H1 (cell line): Measurements from ENCODE around the gene PEX1. TPM values are rescaled to one million over a fixed set of nuclear protein-coding genes. Genes with fewer than 3 reads are reported as not detected.

Source experiments
- CTCF ChIA-PET: fragments of 300-600 bp; sonication (Branson Sonifier 250); formaldehyde crosslinking; loops from one replicate; lab custom pipeline; 2021; ENCODE audit not compliant: partially characterized antibody; lab: Charles Lee
- POLR2A ChIA-PET: fragments of 300-600 bp; sonication (Branson Sonifier 250); formaldehyde crosslinking; loops from one replicate; lab custom pipeline; 2021; ENCODE audit warnings: inconsistent platforms; ENCODE audit not compliant: partially characterized antibody; lab: Charles Lee
- DNase-seq, 2 experiments: peaks; one replicate each; pipeline versions ENCODE4 v3.0.0 to v3.0.0-alpha.2; 2010 to 2022; ENCODE audit warnings: low spot score in 2 of 2, low read depth in 1 of 2, mixed read lengths in 1 of 2
- FAIRE-seq: peaks from 2 replicates; lab custom pipeline; 2011; peaks lifted over from hg19 to GRCh38; lab: Jason Lieb, UNC
- H2AFZ ChIP-seq: 2 replicates; pipeline ENCODE4 v1.8.1; 2012; ENCODE audit warnings: low read length, inconsistent platforms
- H2AK5ac ChIP-seq: 2 replicates; pipeline ENCODE4 v1.6.1; 2013; ENCODE audit warnings: low read depth, low read length
- H2BK120ac ChIP-seq: replicated peaks from 2 replicates; pipeline ENCODE3; 2013; ENCODE audit warnings: low read depth, low read length, inconsistent platforms
- H2BK12ac ChIP-seq: 2 replicates; pipeline ENCODE4 v1.6.1; 2013; ENCODE audit warnings: low read depth, low read length
- H2BK15ac ChIP-seq: 2 replicates; pipeline ENCODE4 v1.6.1; 2013; ENCODE audit warnings: low read length
- H2BK20ac ChIP-seq: 2 replicates; pipeline ENCODE4 v1.6.1; 2013; ENCODE audit warnings: low read length
- H2BK5ac ChIP-seq: 2 replicates; pipeline ENCODE4 v1.6.1; 2013; ENCODE audit warnings: low read depth, low read length
- H3K14ac ChIP-seq: 2 replicates; pipeline ENCODE4 v1.6.1; 2013; ENCODE audit warnings: inconsistent platforms; ENCODE audit not compliant: insufficient read length
- H3K18ac ChIP-seq: 2 replicates; pipeline ENCODE4 v1.6.1; 2013; ENCODE audit warnings: low read length; ENCODE audit errors: extremely low read depth
- H3K23ac ChIP-seq: 2 replicates; pipeline ENCODE4 v1.6.1; 2013; ENCODE audit warnings: inconsistent platforms; ENCODE audit not compliant: insufficient read length
- H3K23me2 ChIP-seq: 2 replicates; pipeline ENCODE4 v1.6.1; 2013; ENCODE audit warnings: low read depth, low read length
- H3K27ac ChIP-seq: 2 replicates; pipeline ENCODE4 v1.6.1; 2011; ENCODE audit warnings: low read depth, low read length, inconsistent platforms
- H3K27me3 ChIP-seq, 4 experiments: replicated peaks in 1 of 4; 1 replicate in 1 of 4; 2 replicates in 3 of 4; pipeline versions ENCODE4 v1.6.1 to v1.8.1; 2011 to 2013; ENCODE audit warnings: low read length in 3 of 4, mild to moderate bottlenecking in 3 of 4, inconsistent platforms in 2 of 4, mixed read lengths in 2 of 4, moderate library complexity in 1 of 4; ENCODE audit not compliant: control insufficient read depth in 3 of 4, insufficient read depth in 3 of 4; ENCODE audit errors: extremely low read depth in 1 of 4
- H3K36me3 ChIP-seq, 4 experiments: 2 replicates each; pipeline versions ENCODE4 v1.6.1 to v1.8.1; 2011 to 2013; ENCODE audit warnings: mild to moderate bottlenecking in 4 of 4, low read length in 3 of 4, moderate library complexity in 2 of 4, control low read depth in 1 of 4, inconsistent platforms in 1 of 4; ENCODE audit not compliant: insufficient read depth in 4 of 4, control insufficient read depth in 2 of 4
- H3K4ac ChIP-seq: replicated peaks from 2 replicates; pipeline ENCODE3; 2013; ENCODE audit warnings: low read length, low read depth, mixed read lengths, inconsistent platforms; ENCODE audit not compliant: insufficient read length
- H3K4me1 ChIP-seq, 4 experiments: replicated peaks in 1 of 4; 1 replicate in 1 of 4; 2 replicates in 3 of 4; pipeline versions ENCODE4 v1.6.1 to v1.8.1; 2011 to 2013; ENCODE audit warnings: low read length in 3 of 4, inconsistent platforms in 2 of 4, mixed read lengths in 1 of 4; ENCODE audit not compliant: insufficient read depth in 4 of 4, control insufficient read depth in 3 of 4
- H3K4me2 ChIP-seq, 2 experiments: 2 replicates each; pipeline versions ENCODE4 v1.6.1 to v1.8.1; 2011 to 2013; ENCODE audit warnings: low read depth in 2 of 2, low read length in 2 of 2, control low read depth in 1 of 2, inconsistent platforms in 1 of 2, mild to moderate bottlenecking in 1 of 2; ENCODE audit not compliant: insufficient read depth in 1 of 2
- H3K4me3 ChIP-seq, 4 experiments: fragments of 200-600, 300-600 bp in 1 of 4; sonication (generic), shearing (Covaris generic), sonication (Bioruptor Twin) in 1 of 4; 2 replicates each; pipeline versions ENCODE4 v1.5.1 to v1.8.1; 2011 to 2016; ENCODE audit warnings: low read length in 4 of 4, low read depth in 3 of 4, control low read depth in 2 of 4, inconsistent platforms in 2 of 4, mild to moderate bottlenecking in 2 of 4, mixed read lengths in 1 of 4, moderate library complexity in 1 of 4; ENCODE audit not compliant: insufficient read depth in 2 of 4; ENCODE audit errors: extremely low read depth in 1 of 4
- H3K56ac ChIP-seq: replicated peaks from 2 replicates; pipeline ENCODE3; 2013; ENCODE audit warnings: low read depth, mild to moderate bottlenecking, mixed read lengths, low read length, inconsistent platforms; ENCODE audit not compliant: insufficient read length
- H3K79me1 ChIP-seq: 2 replicates; pipeline ENCODE4 v1.6.1; 2013; ENCODE audit warnings: low read depth, low read length, control low read depth
- H3K79me2 ChIP-seq, 2 experiments: 2 replicates each; pipeline versions ENCODE4 v1.6.1 to v1.8.1; 2012 to 2013; ENCODE audit warnings: low read length in 2 of 2, mild to moderate bottlenecking in 2 of 2, inconsistent platforms in 1 of 2; ENCODE audit not compliant: insufficient read depth in 2 of 2, control insufficient read depth in 1 of 2
- H3K9ac ChIP-seq, 4 experiments: replicated peaks in 1 of 4; 1 replicate in 1 of 4; 2 replicates in 3 of 4; pipeline versions ENCODE4 v1.6.1 to v1.8.1; 2011 to 2013; ENCODE audit warnings: low read depth in 3 of 4, low read length in 3 of 4, control low read depth in 2 of 4, mild to moderate bottlenecking in 2 of 4, moderate library complexity in 2 of 4, inconsistent platforms in 1 of 4; ENCODE audit errors: extremely low read depth in 1 of 4
- H3K9me3 ChIP-seq, 2 experiments: 2 replicates each; pipeline versions ENCODE4 v1.6.1 to v1.8.1; 2012 to 2013; ENCODE audit warnings: mild to moderate bottlenecking in 2 of 2, moderate library complexity in 2 of 2, control low read depth in 1 of 2, inconsistent platforms in 1 of 2, low read depth in 1 of 2, low read length in 1 of 2, mixed read lengths in 1 of 2; ENCODE audit not compliant: insufficient read depth in 2 of 2
- H4K20me1 ChIP-seq, 2 experiments: replicated peaks in 1 of 2; 2 replicates each; pipeline versions ENCODE3 to v1.8.1; 2011 to 2013; ENCODE audit warnings: inconsistent platforms in 2 of 2, low read length in 2 of 2, mild to moderate bottlenecking in 1 of 2; ENCODE audit not compliant: insufficient read depth in 2 of 2, control insufficient read depth in 1 of 2
- H4K5ac ChIP-seq: 2 replicates; pipeline ENCODE4 v1.6.1; 2013; ENCODE audit warnings: low read length, low read depth, mixed read lengths, inconsistent platforms; ENCODE audit not compliant: insufficient read length
- H4K8ac ChIP-seq: 2 replicates; pipeline ENCODE4 v1.8.0; 2013; ENCODE audit warnings: mild to moderate bottlenecking, moderate library complexity, low read length, inconsistent platforms; ENCODE audit not compliant: insufficient read depth; ENCODE audit errors: extremely low read depth
- H4K91ac ChIP-seq: replicated peaks from 2 replicates; pipeline ENCODE3; 2013; ENCODE audit warnings: low read length, mixed read lengths, inconsistent platforms; ENCODE audit not compliant: insufficient read length
- ATF3 ChIP-seq: IDR thresholded peaks from 2 replicates; pipeline ENCODE4 v1.6.1; 2011; ENCODE audit warnings: low read depth, mild to moderate bottlenecking, low read length; ENCODE audit not compliant: insufficient read depth
- CBX8 ChIP-seq: fragments of 300-800, 300-1000 bp; sonication (generic); IDR thresholded peaks from 2 replicates; pipeline ENCODE4 v1.7.1; 2016; ENCODE audit warnings: low read depth, low read length, borderline replicate concordance
- EZH2 ChIP-seq: fragments of 200-600 bp; sonication (generic); IDR thresholded peaks from 2 replicates; pipeline ENCODE4 v1.7.1; 2012; ENCODE audit warnings: low read depth, mild to moderate bottlenecking, moderate library complexity, low read length, inconsistent platforms; ENCODE audit not compliant: severe bottlenecking
- FOSL1 ChIP-seq: IDR thresholded peaks from 2 replicates; pipeline ENCODE4 v1.6.1; 2011; ENCODE audit warnings: mild to moderate bottlenecking, low read depth, low read length, moderate library complexity; ENCODE audit not compliant: insufficient read depth
- JUND ChIP-seq: IDR thresholded peaks from 2 replicates; pipeline ENCODE4 v1.6.1; 2011; ENCODE audit warnings: mild to moderate bottlenecking, improper control_type of control experiment, low read length
- RXRA ChIP-seq: IDR thresholded peaks from 2 replicates; pipeline ENCODE4 v1.6.1; 2011; ENCODE audit warnings: low read depth, mild to moderate bottlenecking, low read length, moderate library complexity; ENCODE audit not compliant: insufficient read depth
- WGBS, 2 experiments: shearing (Covaris generic) in 1 of 2; methylation state at CpG; one replicate each; pipeline versions ENCODE4 v1.1.6 to v1.1.7; 2013 to 2015; ENCODE audit warnings: low lambda C conversion rate in 2 of 2, mixed read lengths in 2 of 2, inconsistent platforms in 1 of 2, low coverage in 1 of 2, missing lambda C conversion rate in 1 of 2; ENCODE audit not compliant: insufficient replicate concordance in 2 of 2, insufficient coverage in 1 of 2, insufficient read length in 1 of 2; ENCODE audit errors: extremely low coverage in 1 of 2, missing lambda C conversion rate in 1 of 2; 5-methylcytosine and 5-hydroxymethylcytosine counted together
- polyA plus RNA-seq, 7 experiments: library from polyadenylated mRNA; depleted of rRNA in 3 of 7; stranded (reverse) in 5 of 7; unstranded in 2 of 7; fragments of >200 nt in 5 of 7; fragments of 200-250 nt in 2 of 7; gene quantifications; 1 replicate in 5 of 7; 2 replicates in 1 of 7; 4 replicates in 1 of 7; pipeline versions ENCODE4 v1.2.1 to v1.2.3, GENCODE V29; 2011 to 2013; ENCODE audit warnings: missing spikeins in 2 of 7, mixed read lengths in 2 of 7
- total RNA-seq: library from RNA; stranded (reverse); fragmentation: NEBNext Ultra II Directional; extraction: Animal tissue kit (Norgen Biotek cat#: 25700); gene quantifications from 2 replicates; pipeline ENCODE4 v1.2.1, GENCODE V29; 2021

PEX1 gene
- total and polyA plus RNA-seq, 2 of the 8 experiments (the other 6 are each of a cell fraction or from before 2014, with no cell fraction given): 16.4 to 23.9 TPM

GRCh38 chr7:92546856-92547497 is 18.7 kb upstream of the PEX1 start:
- Histone ChIP-seq H3K4me3 (no peak overlapping the region), H4K5ac (no peak overlapping the region), H3K4ac (no peak overlapping the region), H2BK5ac (no peak overlapping the region), H2BK12ac (no peak overlapping the region), H4K91ac (no peak overlapping the region), H2AK5ac (no peak overlapping the region), H2AFZ (no peak overlapping the region), H2BK120ac (no peak overlapping the region), H4K20me1 (no peaks in the 10 kb centered on the region), H2BK20ac (no peak overlapping the region), H2BK15ac (no peak overlapping the region), H3K23ac (no peak overlapping the region), H3K9me3 (peaks cover 0 to 12% of the 10 kb centered on the region in 2 experiments; a peak in 1 of 4 replicates), H3K27ac (no peak overlapping the region), H3K4me1 (no peaks in the 10 kb centered on the region), H3K79me2 (no peaks in the 10 kb centered on the region), H4K8ac (no peak overlapping the region), H3K56ac (no peak overlapping the region), H3K9ac (no peak overlapping the region), H3K79me1 (no peaks in the 10 kb centered on the region), H3K4me2 (no peak overlapping the region), H3K23me2 (no peaks in the 10 kb centered on the region), H3K14ac (no peak overlapping the region), H3K36me3 (no peaks in the 10 kb centered on the region), H3K18ac (no peak overlapping the region), H3K27me3 (no peaks in the 10 kb centered on the region)
- TF ChIP-seq RXRA (no peak), FOSL1 (no peak), CBX8 (no peak), JUND (no peak), ATF3 (no peak), EZH2 (no peak)
- 96% methylated on average over 16 of the region's 17 CpGs; no CpG with 5 or more reads in 1 of the 2 experiments for WGBS, 2 experiments
- ChIA-PET CTCF (no interaction called here), POLR2A (interaction anchor here (2.1 kb wide), 1 partner anchor 9 kb away, joined by 11 read pairs; no protein-coding TSS in a partner anchor)
- no peak for DNase-seq
- no peak for FAIRE-seq
